Measurements from ENCODE around the gene PRG3.

The PRG3 gene

GRCh38 chr11:57409321-57410100 lies 28.6 kb upstream of the PRG3 start:
- TF ChIP-seq, protein P1, sequence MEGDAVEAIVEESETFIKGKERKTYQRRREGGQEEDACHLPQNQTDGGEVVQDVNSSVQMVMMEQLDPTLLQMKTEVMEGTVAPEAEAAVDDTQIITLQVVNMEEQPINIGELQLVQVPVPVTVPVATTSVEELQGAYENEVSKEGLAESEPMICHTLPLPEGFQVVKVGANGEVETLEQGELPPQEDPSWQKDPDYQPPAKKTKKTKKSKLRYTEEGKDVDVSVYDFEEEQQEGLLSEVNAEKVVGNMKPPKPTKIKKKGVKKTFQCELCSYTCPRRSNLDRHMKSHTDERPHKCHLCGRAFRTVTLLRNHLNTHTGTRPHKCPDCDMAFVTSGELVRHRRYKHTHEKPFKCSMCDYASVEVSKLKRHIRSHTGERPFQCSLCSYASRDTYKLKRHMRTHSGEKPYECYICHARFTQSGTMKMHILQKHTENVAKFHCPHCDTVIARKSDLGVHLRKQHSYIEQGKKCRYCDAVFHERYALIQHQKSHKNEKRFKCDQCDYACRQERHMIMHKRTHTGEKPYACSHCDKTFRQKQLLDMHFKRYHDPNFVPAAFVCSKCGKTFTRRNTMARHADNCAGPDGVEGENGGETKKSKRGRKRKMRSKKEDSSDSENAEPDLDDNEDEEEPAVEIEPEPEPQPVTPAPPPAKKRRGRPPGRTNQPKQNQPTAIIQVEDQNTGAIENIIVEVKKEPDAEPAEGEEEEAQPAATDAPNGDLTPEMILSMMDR (IDR thresholded peaks at IDR 0.05; ENCODE audit: low read depth, low read length) = no peak
- H3K4me3 ChIP-seq (ENCODE audit: low read depth, low read length) = no peak overlapping the region

GRCh38 chr11:57408771-57409170 lies 27.8 kb upstream of the PRG3 start:
- no peak overlapping the region for H3K4me3 ChIP-seq (ENCODE audit: low read depth, low read length)
- TF ChIP-seq, protein P1 (IDR thresholded peaks at IDR 0.05; ENCODE audit: low read depth, low read length) = no peak

DNA sequence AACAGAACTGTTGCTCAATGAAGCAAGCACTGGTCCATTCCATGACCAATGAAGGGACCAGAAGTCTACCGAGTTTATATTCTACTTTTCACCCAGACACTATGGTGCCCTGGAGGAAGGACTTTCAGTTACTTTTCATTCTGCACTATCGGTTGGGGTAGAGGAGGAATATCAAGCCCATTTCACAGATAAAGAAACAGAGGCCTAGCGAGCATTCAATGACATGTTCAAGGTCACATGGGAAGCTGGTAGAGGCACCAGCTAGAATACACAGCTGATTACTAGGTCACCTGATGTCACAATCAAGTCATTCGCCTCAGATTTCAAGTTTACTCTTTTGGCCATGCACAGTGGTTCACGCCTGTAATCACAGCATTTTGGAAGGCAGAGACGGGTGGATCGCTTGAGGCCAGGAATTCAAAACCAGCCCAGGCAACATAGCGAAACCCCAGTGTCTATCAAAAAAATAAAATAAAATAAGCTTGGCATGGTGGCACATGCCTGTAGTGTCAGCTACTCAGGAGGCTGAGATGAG lies 27.1 kb upstream of the PRG3 start:
- TF ChIP-seq, protein P1 (IDR thresholded peaks at IDR 0.05; ENCODE audit: low read depth, low read length) = no peak
- H3K4me3 ChIP-seq (ENCODE audit: low read depth, low read length) = no peak overlapping the region

GRCh38 chr11:57407010-57407920 lies 26.3 kb upstream of the PRG3 start:
- no peak overlapping the region for H3K4me3 ChIP-seq (ENCODE audit: low read depth, low read length)
- TF ChIP-seq, protein P1 (IDR thresholded peaks at IDR 0.05; ENCODE audit: low read depth, low read length) = no peak

- TF ChIP-seq, protein P1 (IDR thresholded peaks at IDR 0.05; ENCODE audit: low read depth, low read length) = no peak
- H3K4me3 ChIP-seq (ENCODE audit: low read depth, low read length) = no peak overlapping the region
These were observed 25.5 kb upstream of the PRG3 start for GRCh38 chr11:57406337-57406904.

GRCh38 chr11:57405271-57405860 lies 24.4 kb upstream of the PRG3 start:
- TF ChIP-seq, protein P1 (IDR thresholded peaks at IDR 0.05; ENCODE audit: low read depth, low read length) = no peak
- no peak overlapping the region for H3K4me3 ChIP-seq (ENCODE audit: low read depth, low read length)
